Head of caudate nucleus (tissue), 42 donors: Measurements from ENCODE around the gene NDUFAF2.
"Not testable (repeated sequence)": the region's sequence is repeated elsewhere in the genome, so short reads cannot be mapped to it uniquely, and the experiment has no call there.

ENCODE experiments used
- DNase-seq, 42 donors: peaks; one replicate each; pipeline versions ENCODE4 v3.0.0 to v3.0.0-alpha.2; 2020 to 2021; ENCODE audit warnings: mixed read lengths in 7 of 42
- intact Hi-C: fragments of 100-400 bp; cut with DNase I; formaldehyde crosslinking; loops from one replicate; pipeline ENCODE4 v1.15.0; 2022

NDUFAF2 gene

DNA sequence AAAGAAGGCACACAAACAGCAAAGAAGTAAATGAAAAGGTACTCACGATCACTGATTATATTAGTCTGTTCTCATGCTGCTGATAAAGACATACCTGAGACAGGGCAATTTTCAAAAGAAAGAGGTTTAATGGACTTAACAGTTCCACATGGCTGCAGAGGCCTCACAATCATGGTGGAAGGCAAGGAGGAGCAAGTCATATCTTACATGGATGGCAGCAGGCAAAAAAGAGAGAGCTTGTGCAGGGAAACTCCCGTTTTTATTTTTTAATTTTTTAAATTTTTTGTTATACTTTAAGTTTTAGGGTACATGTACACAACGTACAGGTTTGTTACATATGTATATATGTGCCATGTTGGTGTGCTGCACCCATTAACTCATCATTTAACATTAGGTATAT lies 37.1 kb downstream of the NDUFAF2 start:
- DNase-seq, intact Hi-C loops: not testable (repeated sequence)

DNA sequence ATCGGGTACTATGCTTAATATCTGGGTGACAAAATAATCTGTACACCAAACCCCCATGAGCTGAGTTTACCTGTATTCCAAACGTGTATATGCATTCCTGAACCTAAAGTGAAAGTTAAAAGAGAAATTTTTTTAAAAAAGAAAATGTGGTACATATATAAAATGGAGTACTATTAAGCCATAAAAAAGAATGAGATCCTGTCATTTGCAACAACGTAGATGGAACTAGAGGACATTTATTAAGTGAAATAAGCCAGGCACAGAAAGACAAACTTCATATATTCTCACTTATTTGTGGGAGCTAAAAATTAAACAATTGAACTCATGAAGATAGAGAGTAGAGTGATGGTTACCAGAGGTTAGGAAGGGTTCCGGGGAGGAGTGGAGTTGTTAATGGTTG lies 44.8 kb downstream of the NDUFAF2 start:
- intact Hi-C loops = no loop called here
- no peak for DNase-seq

DNA sequence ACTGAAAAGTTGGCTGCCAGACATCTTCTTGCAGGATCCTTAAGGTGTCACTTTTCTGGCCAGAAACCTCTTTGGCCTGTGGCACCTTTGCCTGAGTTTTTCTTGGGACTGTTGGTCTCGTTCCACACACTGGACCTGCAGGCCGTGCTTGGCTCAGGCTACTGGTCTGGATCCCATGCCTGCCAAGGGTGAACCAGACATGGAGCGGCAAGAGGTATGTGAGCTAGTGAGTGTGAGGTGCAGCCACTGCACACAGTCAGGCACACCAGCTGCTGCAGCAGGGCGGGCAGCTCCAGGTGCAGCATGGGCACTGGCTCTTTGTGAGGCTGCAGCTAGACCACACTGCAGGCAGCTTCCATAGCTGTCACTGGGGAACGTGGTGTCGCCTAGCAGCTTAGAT lies 47.9 kb downstream of the NDUFAF2 start:
- intact Hi-C loops = no loop called here
- DNase-seq = no peak

DNA sequence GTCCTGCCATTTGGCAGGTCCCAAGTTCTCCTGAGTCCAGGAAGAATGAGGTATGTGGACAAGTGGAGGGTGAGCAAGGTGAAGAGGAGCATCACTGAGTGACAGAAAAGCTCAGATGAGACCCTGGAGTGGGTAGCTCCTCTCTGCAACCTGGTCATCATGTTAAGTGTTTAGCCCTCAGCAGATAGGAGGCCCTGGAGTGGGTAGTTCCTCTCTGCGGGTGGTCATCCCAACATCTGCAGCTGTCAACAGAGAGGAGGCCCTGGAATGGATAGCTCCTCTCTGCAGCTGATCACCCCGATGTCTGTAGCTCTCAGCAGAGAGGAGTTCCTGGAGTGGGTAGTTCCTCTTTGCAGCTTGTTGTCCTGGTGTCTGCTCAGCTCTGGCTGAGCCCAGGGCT lies 48.4 kb downstream of the NDUFAF2 start:
- intact Hi-C loops = no loop called here
- no peak for DNase-seq

DNA sequence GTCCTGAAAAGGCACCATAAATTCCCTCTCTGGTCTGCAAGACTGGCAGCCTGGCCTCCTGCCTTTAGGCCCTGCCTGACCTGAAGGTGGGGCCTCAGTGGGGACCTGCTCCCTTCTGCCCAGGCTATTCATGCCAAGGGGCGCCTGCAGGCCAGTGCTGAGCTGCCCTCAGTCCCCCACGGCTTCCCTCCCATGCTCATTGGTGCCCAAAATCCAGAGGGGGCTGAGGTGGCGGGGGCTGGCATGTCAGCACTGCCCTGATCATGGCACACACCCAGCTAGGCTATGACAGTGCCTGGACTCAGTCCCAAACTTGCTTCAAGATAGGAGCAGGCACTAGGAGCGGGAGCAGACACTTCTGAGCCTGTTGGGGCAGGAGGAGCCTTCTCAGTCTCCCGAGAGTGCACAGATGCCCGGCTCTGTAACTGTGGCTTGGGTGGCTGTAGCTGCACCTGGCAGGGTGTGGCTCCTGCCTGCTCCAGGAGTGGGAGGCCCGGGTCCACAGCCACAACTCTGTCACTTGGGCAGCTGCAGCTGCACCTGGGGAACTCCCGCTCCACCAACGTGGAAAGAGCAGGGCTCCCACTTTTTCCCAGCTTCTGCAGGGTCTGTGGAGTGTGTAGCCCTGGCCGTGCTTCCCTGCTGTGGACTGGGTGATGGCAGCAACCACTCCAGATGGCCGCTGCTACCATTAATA lies 49.0 kb downstream of the NDUFAF2 start:
- intact Hi-C loops = no loop called here
- no peak for DNase-seq

DNA sequence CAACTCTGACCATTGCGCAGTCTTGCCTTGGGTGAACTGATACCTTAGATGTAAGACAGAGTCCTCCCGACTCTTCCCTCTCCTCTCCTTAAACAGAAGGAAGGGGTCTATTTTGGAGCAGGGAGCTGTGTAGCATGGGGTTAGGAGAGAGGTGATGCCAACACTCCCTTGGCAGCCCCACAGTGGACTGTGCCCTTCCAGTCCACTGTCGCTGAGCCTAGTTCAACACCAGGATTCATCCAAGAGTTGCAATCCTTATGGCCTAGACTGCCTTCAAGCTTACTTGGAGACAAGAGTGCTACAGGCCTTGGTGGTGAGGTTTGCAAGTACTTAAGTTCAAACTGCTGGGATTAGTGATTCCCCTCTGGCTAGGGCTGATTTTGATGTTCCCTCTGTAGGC lies 51.4 kb downstream of the NDUFAF2 start:
- no peak for DNase-seq
- intact Hi-C loops = no loop called here

DNA sequence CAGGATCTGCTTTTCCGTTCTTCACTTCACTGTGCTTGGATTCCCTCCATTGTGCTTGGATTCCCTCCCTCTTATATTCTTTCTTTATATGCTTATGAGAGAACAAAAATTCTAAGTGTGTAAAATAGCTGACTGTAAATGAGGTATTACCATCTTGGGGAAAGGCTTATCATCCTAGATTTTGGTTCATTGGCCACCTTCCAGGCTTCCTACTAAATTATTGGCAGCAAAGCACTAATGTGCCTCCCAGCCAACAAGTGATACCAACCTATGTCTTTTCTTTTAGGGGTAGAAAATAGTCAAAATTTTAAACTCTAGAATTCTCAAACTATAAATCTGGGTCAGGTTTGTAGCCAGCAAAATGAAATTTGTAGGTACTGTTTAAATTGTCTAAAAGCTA lies 52.7 kb downstream of the NDUFAF2 start:
- no peak for DNase-seq
- intact Hi-C loops = no loop called here

DNA sequence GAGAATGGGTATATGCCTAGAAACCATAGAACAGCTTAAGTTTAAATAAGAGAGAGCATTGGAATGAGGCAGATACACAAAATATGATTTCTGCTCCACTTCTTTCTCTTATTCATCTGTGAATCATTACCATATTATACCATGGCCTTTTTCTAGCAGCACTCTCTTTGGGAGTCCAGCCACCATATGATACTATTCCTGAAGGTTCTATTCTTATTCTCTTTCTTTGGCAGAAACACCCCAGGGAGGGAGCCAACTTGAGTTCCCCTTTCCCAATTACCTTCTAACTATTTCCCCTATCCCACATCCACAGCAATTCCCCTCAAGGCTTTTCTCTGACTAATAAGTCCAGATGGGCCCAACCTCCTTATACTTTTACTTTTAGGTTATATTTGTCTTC lies 55.9 kb downstream of the NDUFAF2 start:
- intact Hi-C loops = no loop called here
- DNase-seq = no peak

DNA sequence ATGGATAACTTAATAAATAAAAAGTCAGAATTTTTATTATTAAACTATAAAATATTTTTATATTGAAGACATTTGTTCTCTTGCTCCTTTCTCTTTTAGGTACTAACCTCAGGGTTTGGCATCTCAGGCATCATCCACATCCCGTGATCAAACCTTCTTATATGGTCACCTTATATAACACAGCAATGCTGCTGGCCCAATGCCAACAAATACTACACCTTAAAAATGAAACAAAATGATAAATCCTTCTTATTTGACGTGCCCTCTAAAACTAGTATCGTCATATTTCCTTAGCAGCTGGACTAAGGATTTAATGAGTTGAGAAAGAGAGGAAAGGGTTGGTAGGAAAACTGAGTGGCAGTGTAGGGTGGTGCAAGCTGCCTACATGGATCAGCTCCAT lies 56.6 kb downstream of the NDUFAF2 start:
- no peak for DNase-seq
- intact Hi-C loops = no loop called here

DNA sequence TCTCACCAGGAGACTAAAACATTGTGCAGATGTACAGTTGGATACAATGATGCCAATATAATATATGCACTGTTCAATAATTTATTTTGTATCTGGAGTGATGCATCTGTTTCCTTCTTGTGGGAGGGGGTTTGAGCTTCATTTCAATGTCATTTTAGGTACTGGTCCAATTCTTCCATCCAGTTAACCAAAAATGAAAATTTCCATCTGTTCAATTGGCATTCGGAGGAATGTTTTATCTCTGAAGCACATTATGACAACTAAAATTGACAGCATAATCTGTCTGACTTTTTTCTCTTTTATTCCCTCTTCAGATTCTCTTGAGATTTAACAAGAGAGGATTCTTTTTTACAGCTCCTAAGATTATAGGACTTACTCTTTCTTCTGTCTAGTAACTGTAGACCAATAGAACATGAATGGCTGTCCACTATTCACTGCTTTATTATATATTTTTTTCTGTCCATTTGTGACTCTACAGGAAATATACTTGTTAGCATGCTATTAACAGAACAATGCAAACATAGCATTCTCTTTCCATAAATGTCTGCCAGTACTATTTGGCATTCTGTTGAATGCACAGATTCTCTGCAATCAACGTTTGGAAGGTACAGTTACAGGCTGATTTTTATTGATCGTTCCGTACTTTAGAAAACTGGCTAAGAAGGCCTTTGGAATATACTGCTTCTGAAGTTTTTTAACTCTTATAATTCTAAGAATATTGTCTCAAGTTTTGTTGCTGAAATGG lies 57.8 kb downstream of the NDUFAF2 start:
- no peak for DNase-seq
- intact Hi-C loops = no loop called here

DNA sequence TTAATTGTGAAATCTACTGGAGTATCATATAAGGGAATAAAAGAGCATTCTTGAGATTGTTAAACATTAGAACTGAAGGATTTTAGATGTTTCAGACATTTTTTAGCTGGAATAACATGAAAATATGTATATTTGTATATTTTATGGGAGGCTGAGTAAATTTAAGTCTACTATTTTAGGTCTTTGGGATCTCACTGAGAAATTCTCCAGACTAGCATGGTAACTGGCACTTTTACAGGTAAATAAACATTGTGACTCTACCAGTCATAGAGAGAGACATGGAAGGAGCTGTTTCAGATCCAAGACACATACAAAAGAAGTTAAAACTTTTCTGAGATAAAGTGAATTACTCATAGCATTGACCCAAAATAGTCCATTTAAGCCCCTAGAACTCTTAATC lies 59.4 kb downstream of the NDUFAF2 start:
- intact Hi-C loops = no loop called here
- no peak for DNase-seq

DNA sequence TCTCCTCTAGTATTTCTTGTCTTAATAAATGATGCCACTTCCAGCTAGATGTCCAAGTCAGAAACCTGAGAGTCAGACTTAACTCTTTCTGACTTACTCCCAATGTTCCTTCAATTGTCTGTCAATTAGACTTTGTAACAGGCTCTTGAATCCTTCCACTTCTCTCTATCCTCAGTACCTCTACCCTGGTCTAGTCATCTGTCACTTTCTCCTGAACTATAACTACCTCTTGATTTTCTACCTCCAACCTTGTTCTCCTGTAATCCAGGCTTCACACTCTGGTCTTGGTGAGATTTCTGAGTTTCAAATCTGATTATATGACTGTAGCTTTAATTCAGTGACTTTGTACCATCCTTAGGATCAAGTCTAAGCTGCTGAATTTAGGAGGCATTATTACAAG lies 64.9 kb downstream of the NDUFAF2 start:
- intact Hi-C loops = no loop called here
- no peak for DNase-seq

DNA sequence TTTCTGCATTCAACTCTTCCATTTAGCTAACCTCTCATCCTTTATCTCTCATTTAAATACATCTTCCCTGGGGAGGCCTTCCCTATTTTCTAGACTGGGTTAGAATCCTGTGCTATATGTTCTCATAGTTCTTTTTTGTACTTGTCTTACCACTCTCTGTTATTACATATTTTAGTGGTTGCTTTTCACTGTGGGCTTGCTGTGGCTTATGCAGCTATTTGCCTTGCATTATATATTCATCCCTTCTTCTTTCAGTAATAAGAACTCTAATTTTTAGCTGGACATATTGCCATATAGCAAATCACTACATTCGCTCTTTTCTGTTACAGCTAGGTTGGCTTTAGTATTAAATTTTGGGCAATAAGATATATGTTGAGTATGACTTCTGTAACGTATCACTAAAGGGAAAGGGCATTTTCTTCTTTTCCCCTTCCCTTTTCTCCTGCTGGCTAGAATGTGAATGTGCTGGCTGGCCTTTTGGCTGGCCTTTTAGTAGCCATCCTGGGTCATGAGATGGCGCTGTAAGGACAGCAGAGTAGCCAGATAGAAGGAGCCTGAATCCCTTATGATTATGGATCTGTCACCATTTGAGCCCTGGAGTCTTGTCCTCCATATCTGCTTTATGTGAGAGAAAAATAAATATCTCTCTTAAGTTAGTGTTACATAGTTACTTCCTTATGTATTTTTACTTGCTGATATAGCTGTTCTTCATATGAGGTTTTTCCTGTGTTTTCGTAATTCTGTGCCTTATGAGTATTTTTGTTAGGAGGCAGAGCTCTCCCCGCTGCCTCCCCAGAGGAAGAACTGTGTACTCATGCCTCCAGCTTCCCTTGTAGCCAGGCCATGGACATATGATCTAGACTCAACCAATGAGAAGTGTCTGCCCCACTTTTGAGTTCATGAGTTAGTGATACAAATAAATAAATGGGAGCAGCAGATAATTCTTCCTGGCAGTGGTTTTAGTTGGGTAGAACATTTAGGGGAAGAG lies 65.8 kb downstream of the NDUFAF2 start:
- intact Hi-C loops = no loop called here
- DNase-seq = no peak

DNA sequence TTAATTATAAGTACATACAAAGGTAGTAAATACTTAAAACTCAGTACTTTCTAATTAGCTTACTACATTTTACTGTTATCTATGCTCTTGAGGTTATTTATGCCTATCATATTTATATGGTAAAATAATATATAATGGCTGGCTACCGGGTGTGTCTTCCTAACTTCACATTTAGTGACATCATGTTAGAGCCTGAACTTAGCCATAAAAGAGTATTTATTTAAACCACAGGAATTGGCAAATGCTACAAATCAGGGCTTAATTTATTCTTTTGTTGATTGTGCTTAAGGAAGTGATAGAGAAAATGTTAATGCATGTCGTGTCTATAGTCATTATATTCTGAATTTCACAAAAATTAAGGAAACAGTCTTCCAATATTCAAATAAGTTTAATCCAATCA lies 73.1 kb downstream of the NDUFAF2 start:
- intact Hi-C loops = no loop called here
- no peak for DNase-seq

DNA sequence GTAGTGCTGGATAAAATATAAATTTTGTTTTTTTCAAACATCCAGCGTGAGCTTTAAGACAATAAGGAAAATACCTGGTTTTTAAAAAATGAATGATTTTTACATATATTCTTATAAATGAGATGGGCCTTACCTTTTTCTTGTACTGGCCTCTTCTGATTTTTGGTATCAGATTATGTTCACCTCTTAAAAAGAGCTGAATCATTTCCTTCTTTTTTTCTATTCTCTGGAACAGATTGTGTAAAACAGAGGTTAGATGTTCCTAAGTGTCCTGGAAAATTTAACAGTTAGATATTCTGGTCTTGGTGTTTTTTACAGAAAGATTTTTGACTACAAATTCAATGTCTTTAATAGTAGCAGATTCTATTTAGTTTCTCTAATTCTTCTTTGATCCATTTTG lies 74.6 kb downstream of the NDUFAF2 start:
- intact Hi-C loops = no loop called here
- DNase-seq = no peak

DNA sequence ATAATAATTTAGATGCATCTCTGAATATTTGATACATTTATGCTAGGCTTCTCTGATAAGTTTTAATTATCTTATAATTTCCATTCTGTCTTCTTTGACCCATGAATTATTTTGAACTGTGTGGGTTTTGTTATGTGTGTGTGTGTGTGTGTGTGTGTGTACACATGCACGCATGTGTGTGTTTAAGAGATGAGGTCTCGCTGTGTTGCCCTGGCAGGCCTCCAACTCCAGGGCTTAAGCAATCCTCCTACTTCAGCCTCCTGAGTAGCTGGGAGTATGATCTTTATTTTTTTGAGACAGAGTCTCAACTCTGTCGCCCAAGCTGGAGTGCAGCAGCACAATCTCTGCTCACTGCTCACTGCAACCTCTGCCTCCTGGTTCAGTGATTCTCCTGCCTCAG lies 75.4 kb downstream of the NDUFAF2 start:
- DNase-seq = no peak
- intact Hi-C loops = no loop called here

DNA sequence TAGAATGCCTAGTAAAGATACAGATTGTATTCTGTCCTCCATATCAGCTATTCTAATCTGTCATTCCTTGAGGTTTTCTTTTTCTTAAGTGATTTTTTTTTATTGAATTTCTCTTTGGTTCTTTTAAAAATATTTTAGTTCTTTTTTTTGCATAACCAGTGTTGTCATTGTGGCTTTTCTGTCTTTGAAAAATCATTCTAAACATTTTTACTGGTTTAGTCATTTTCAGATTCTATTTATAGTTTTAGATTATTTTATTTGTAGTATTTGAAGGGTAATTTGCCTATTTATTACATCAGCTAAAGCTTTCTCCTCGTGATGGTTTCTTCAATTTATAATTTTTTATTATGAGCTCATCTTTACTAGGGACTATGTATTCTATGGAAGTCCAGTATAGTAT lies 78.1 kb downstream of the NDUFAF2 start:
- intact Hi-C loops = no loop called here

DNA sequence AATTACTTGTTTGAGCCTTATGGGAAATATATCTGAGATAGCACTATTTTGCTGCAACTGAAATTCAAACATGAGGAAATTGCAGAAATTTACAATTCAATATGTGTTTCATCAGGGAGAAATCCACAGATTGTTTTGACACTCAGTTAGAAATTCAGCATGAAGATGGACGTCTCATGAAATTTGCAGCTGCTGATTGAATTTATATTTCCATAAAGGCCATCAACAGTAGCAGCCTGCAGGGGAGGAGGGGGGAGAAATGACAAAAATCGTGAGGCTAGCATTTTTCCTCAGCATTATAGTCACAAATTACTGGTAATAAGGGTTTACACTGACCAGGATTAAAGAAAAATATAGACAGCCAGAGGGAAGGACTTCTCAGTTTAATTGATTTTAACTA lies 81.0 kb downstream of the NDUFAF2 start:
- no peak for DNase-seq
- intact Hi-C loops = no loop called here

More for the DNA sequence above, 78.1 kb downstream of the NDUFAF2 start:
- no peak for DNase-seq

DNA sequence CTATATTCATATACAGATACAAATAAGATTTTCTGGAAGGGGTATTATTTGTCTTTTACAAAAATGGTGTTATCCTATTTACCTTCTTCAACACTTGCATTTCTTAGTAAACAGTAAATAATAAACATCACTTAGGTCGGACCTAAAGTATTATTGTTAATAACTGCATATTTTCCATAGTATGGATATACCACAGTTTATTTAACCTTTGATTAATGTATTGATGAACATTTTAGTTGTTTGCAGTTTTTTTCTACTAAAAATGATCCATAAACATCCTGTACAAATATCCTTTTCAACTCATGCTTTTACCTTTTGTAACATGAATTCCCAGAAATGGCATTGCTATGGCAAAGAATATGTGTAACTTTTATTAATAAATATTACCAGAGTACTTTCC lies 83.4 kb downstream of the NDUFAF2 start:
- DNase-seq = no peak
- intact Hi-C loops = no loop called here
